Parathyroid adenoma (tissue), 2 donors: ENCODE results near the gene TGFBI.

Experiments
- H2AFZ ChIP-seq: fragments of 300-600 bp; sonication (generic); one replicate; pipeline ENCODE4 v1.7.0; 2017; ENCODE audit warnings: antibody characterized with exemption, mild to moderate bottlenecking
- H3K27ac ChIP-seq: fragments of 300-600 bp; sonication (generic); one replicate; pipeline ENCODE4 v1.7.0; 2017
- H3K27me3 ChIP-seq: fragments of 300-600 bp; sonication (generic); one replicate; pipeline ENCODE4 v1.7.0; 2017; ENCODE audit warnings: low read length; ENCODE audit not compliant: control insufficient read depth, insufficient read depth
- H3K36me3 ChIP-seq: fragments of 300-600 bp; sonication (generic); one replicate; pipeline ENCODE4 v1.7.0; 2017; ENCODE audit warnings: low read length; ENCODE audit not compliant: control insufficient read depth, insufficient read depth
- H3K4me1 ChIP-seq: fragments of 300-600 bp; sonication (generic); one replicate; pipeline ENCODE4 v1.7.0; 2017; ENCODE audit warnings: control low read depth
- H3K4me2 ChIP-seq: fragments of 300-600 bp; sonication (generic); one replicate; pipeline ENCODE4 v1.7.0; 2017; ENCODE audit warnings: low read length
- H3K4me3 ChIP-seq: fragments of 300-600 bp; sonication (generic); one replicate; pipeline ENCODE4 v1.7.0; 2017; ENCODE audit warnings: low read depth, low read length
- H3K79me2 ChIP-seq: fragments of 300-600 bp; sonication (generic); one replicate; pipeline ENCODE4 v1.7.0; 2017; ENCODE audit warnings: control low read depth
- H3K9ac ChIP-seq: fragments of 300-600 bp; sonication (generic); one replicate; pipeline ENCODE4 v1.7.0; 2017; ENCODE audit warnings: mild to moderate bottlenecking
- H3K9me3 ChIP-seq: fragments of 300-600 bp; sonication (generic); one replicate; pipeline ENCODE4 v1.7.0; 2017; ENCODE audit warnings: low read length; ENCODE audit not compliant: control insufficient read depth
- TF ChIP-seq, protein P1 (sequence below): fragments of 300-600 bp; sonication (generic); IDR thresholded peaks from one replicate; pipeline ENCODE4 v1.7.0; 2017; ENCODE audit warnings: antibody characterized with exemption, mild to moderate bottlenecking
- donor health status: primary hyperparathyroidism.

Gene TGFBI

DNA sequence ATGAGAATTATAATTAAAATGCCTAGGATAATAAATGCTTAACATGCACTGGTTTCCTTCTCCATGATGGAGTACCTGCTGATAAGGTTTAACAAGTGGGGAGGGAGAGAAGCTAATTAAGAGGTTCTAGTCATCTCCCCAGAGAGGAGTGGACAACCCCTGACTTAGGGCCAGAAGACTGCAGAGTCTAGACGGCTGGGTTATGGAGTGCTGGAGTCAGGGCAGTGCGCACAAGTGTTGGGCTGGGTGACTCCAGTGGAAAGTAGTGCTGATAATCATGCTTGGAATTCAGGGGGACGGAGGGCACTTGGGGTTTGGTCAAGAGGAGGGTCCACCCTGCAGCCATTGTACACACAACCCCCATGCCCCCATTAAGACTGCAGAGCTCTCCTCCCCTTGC, 32.8 kb upstream of the TGFBI start:
- Histone ChIP-seq H3K36me3 (no peaks in the 10 kb centered on the region), H3K9ac (no peak overlapping the region), H3K79me2 (no peaks in the 10 kb centered on the region), H3K27me3 (no peaks in the 10 kb centered on the region), H3K4me1 (no peaks in the 10 kb centered on the region), H3K4me3 (no peak overlapping the region), H3K4me2 (no peak overlapping the region), H3K9me3 (no peaks in the 10 kb centered on the region), H3K27ac (no peak overlapping the region), H2AFZ (no peak overlapping the region)
- TF ChIP-seq, protein P1, sequence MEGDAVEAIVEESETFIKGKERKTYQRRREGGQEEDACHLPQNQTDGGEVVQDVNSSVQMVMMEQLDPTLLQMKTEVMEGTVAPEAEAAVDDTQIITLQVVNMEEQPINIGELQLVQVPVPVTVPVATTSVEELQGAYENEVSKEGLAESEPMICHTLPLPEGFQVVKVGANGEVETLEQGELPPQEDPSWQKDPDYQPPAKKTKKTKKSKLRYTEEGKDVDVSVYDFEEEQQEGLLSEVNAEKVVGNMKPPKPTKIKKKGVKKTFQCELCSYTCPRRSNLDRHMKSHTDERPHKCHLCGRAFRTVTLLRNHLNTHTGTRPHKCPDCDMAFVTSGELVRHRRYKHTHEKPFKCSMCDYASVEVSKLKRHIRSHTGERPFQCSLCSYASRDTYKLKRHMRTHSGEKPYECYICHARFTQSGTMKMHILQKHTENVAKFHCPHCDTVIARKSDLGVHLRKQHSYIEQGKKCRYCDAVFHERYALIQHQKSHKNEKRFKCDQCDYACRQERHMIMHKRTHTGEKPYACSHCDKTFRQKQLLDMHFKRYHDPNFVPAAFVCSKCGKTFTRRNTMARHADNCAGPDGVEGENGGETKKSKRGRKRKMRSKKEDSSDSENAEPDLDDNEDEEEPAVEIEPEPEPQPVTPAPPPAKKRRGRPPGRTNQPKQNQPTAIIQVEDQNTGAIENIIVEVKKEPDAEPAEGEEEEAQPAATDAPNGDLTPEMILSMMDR, result no peak

DNA sequence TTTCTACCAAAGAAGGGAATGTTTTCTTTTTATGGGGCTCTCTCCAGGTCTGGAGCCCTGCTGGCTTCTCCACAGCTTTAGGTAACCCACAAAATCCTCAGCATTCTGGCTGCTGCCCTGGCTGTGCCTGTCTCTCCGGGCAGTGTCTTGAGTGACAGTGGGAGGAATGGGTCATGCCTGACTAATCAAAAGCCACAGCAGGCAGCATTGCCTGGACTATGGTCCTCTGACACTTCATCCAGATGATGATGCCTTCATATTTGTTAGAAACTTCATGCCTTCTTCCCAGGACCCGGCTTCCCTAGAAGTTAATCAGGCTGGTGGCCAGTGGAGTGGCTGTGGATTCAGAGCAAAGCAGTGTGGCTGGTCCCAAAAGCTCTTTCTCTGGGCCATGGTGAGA, 32.2 kb upstream of the TGFBI start:
- Histone ChIP-seq H3K9ac (no peak overlapping the region), H3K79me2 (no peaks in the 10 kb centered on the region), H3K27ac (no peak overlapping the region), H3K36me3 (no peaks in the 10 kb centered on the region), H3K27me3 (no peaks in the 10 kb centered on the region), H3K4me1 (no peaks in the 10 kb centered on the region), H3K4me3 (no peak overlapping the region), H2AFZ (no peak overlapping the region), H3K9me3 (no peaks in the 10 kb centered on the region), H3K4me2 (no peak overlapping the region)
- TF ChIP-seq, protein P1, result no peak

DNA sequence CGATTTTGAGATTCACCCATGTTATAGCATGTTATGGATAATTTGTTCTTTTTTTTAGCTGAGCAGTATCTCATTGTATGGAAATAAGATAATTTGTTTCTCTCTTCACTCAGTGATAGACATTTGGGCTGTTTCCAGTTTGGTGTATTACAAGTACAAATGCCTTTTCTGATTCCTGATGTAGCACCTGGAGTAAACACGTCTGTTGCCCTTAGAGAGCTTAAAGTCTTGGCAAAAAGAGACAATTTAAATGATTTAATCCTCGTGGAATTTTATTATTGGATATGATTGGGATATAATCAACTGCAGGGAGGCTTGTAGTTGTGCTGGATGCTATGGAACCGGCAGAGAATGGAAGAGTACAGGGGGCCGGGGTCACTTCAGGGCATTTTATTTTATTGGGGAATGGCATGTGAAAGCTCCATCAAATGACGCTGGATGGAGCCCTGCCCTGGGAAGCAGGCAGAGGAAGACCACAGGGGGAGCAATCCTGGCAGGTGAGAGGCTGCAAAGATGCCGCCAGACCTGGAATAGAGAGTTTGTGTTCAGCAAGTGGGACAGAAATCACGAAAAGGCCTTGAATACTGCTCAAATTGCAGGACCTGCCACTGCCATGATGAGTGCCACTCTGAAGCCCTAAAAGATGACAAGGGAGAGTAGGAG, 31.0 kb upstream of the TGFBI start:
- no peaks in the 10 kb centered on the region for H3K36me3 ChIP-seq
- H2AFZ ChIP-seq, result no peak overlapping the region
- no peak overlapping the region for H3K9ac ChIP-seq
- no peaks in the 10 kb centered on the region for H3K27me3 ChIP-seq
- no peak overlapping the region for H3K27ac ChIP-seq
- H3K79me2 ChIP-seq, result no peaks in the 10 kb centered on the region
- H3K9me3 ChIP-seq, result no peaks in the 10 kb centered on the region
- TF ChIP-seq, protein P1, result no peak
- H3K4me3 ChIP-seq, result no peak overlapping the region
- H3K4me2 ChIP-seq, result no peak overlapping the region
- no peaks in the 10 kb centered on the region for H3K4me1 ChIP-seq

DNA sequence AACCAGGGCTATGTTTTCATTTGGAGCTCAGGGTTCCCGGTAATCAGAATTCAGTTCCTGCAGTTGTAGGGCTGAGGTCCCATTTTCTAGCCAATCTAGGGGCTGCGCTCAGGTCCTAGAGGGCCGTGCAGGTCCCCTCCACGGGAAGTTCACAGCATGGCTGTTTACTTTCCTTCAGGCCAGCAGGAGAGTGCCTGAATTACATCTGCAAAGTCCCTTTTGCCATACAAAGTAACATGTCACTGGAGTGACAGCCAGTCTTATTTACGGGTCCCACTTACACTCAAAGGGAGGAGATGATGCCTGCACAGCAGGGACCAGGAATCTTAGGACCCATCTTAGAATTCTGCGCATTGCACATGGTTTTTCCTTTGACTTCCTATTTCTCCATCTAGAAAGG, 29.9 kb upstream of the TGFBI start:
- H3K79me2 ChIP-seq, result no peaks in the 10 kb centered on the region
- H3K36me3 ChIP-seq, result no peaks in the 10 kb centered on the region
- TF ChIP-seq, protein P1, result no peak
- no peak overlapping the region for H3K4me3 ChIP-seq
- H3K27me3 ChIP-seq, result no peaks in the 10 kb centered on the region
- H3K4me2 ChIP-seq, result no peak overlapping the region
- no peak overlapping the region for H3K27ac ChIP-seq
- no peaks in the 10 kb centered on the region for H3K9me3 ChIP-seq
- H2AFZ ChIP-seq, result no peak overlapping the region
- no peak overlapping the region for H3K9ac ChIP-seq
- no peaks in the 10 kb centered on the region for H3K4me1 ChIP-seq
